Urothelium cell line (cell line): ENCODE results near the gene PDLIM3.

ENCODE experiments used
- DNase-seq: peaks from one replicate; pipeline ENCODE4 v3.0.0; 2011; ENCODE audit warnings: low spot score, mixed read lengths
- FAIRE-seq: peaks from 2 replicates; lab custom pipeline; 2011; peaks lifted over from hg19 to GRCh38; lab: Jason Lieb, UNC

Gene PDLIM3

GRCh38 chr4:185472103-185472542 lies 63.2 kb downstream of the PDLIM3 start:
- DNase-seq (no peak), FAIRE-seq (no peak)

GRCh38 chr4:185471235-185472102 lies 63.8 kb downstream of the PDLIM3 start, which contains the start of gene CCDC110:
Gene CCDC110, minus strand, starts transcription at chr4:185471733. Its CDS starts 50 bp downstream, at chr4:185471683.
- no peak for FAIRE-seq
- peak; percentile 97 for DNase-seq

- no peak for FAIRE-seq
- DNase-seq = no peak
Measured at GRCh38 chr4:185470501-185471195, 64.7 kb downstream of the PDLIM3 start.

GRCh38 chr4:185469580-185470154 lies 65.6 kb downstream of the PDLIM3 start:
- no peak for FAIRE-seq
- no peak for DNase-seq

GRCh38 chr4:185468999-185469398 lies 66.3 kb downstream of the PDLIM3 start:
- FAIRE-seq (no peak), DNase-seq (no peak)

GRCh38 chr4:185467991-185468390 lies 67.3 kb downstream of the PDLIM3 start:
- FAIRE-seq = no peak
- no peak for DNase-seq

- DNase-seq (no peak), FAIRE-seq (no peak)
Measured at GRCh38 chr4:185467101-185467500, 68.2 kb downstream of the PDLIM3 start.

- FAIRE-seq (no peak), DNase-seq (no peak)
Measured at GRCh38 chr4:185465707-185466106, 69.6 kb downstream of the PDLIM3 start.

GRCh38 chr4:185464887-185465286 lies 70.4 kb downstream of the PDLIM3 start:
- FAIRE-seq = no peak
- no peak for DNase-seq

GRCh38 chr4:185464183-185464582 lies 71.1 kb downstream of the PDLIM3 start:
- no peak for DNase-seq
- FAIRE-seq = no peak

GRCh38 chr4:185463541-185463940 lies 71.8 kb downstream of the PDLIM3 start:
- no peak for FAIRE-seq
- DNase-seq = no peak

- no peak for DNase-seq
- FAIRE-seq = no peak
Measured at GRCh38 chr4:185461565-185461964, 73.7 kb downstream of the PDLIM3 start.

- FAIRE-seq = no peak
- DNase-seq = no peak
Measured at GRCh38 chr4:185457136-185457535, 78.2 kb downstream of the PDLIM3 start.

GRCh38 chr4:185456131-185456530 lies 79.2 kb downstream of the PDLIM3 start:
- FAIRE-seq (no peak), DNase-seq (no peak)
